IgD-negative memory B cell (primary cell): ENCODE measurements around the gene SERPINA3. TPM values are rescaled to one million over a fixed set of nuclear protein-coding genes. Genes with fewer than 3 reads are reported as not detected.
"Not testable (repeated sequence)": the region's sequence is repeated elsewhere in the genome, so short reads cannot be mapped to it uniquely, and the experiment has no call there.

Source experiments
- H3K27ac Mint-ChIP-seq, 3 donors: one replicate each; pipeline ENCODE4 v1.8.0; 2020 to 2022; ENCODE audit warnings: mild to moderate bottlenecking in 3 of 3, mixed read lengths in 3 of 3, moderate library complexity in 1 of 3
- H3K27me3 Mint-ChIP-seq: one replicate; pipeline ENCODE4 v1.8.0; 2021; ENCODE audit warnings: mixed read lengths
- H3K36me3 Mint-ChIP-seq: one replicate; pipeline ENCODE4 v1.8.0; 2020; ENCODE audit warnings: mild to moderate bottlenecking, mixed read lengths
- H3K4me1 Mint-ChIP-seq, 3 donors: one replicate each; pipeline ENCODE4 v1.8.0; 2020 to 2022; ENCODE audit warnings: mixed read lengths in 3 of 3, mild to moderate bottlenecking in 1 of 3
- H3K4me3 Mint-ChIP-seq, 4 donors: one replicate each; pipeline ENCODE4 v1.8.0; 2020 to 2022; ENCODE audit warnings: mild to moderate bottlenecking in 4 of 4, mixed read lengths in 4 of 4, moderate library complexity in 3 of 4
- H3K9me3 Mint-ChIP-seq, 3 donors: one replicate each; pipeline ENCODE4 v1.8.0; 2020 to 2021; ENCODE audit warnings: mixed read lengths in 3 of 3, mild to moderate bottlenecking in 1 of 3
- polyA plus RNA-seq: library from polyadenylated mRNA; unstranded; fragments of 300-500 nt; fragmentation: Illumina TruSeq; gene quantifications from one replicate; pipeline ENCODE4 v1.2.3, GENCODE V29; 2021

SERPINA3 gene
- polyA plus RNA-seq, 1 donor from 2014 or later = not detected

GRCh38 chr14:94630396-94630795, 18.2 kb downstream of the SERPINA3 start:
- Mint-ChIP-seq H3K27ac (no peak overlapping the region), H3K27me3 (no peaks in the 10 kb centered on the region), H3K36me3 (no peaks in the 10 kb centered on the region), H3K4me1 (no peaks in the 10 kb centered on the region), H3K9me3 (peaks cover 0 to 4% (median 0%) of the 10 kb centered on the region in 3 donors), H3K4me3 (no peak overlapping the region)

GRCh38 chr14:94631050-94631449, 18.9 kb downstream of the SERPINA3 start:
- no peaks in the 10 kb centered on the region for H3K36me3 Mint-ChIP-seq
- no peaks in the 10 kb centered on the region for H3K27me3 Mint-ChIP-seq
- H3K27ac Mint-ChIP-seq = no peak overlapping the region
- peaks cover 0 to 4% (median 0%) of the 10 kb centered on the region in 3 donors for H3K9me3 Mint-ChIP-seq
- H3K4me1 Mint-ChIP-seq = no peaks in the 10 kb centered on the region
- no peak overlapping the region for H3K4me3 Mint-ChIP-seq

- no peak overlapping the region for H3K27ac Mint-ChIP-seq
- H3K36me3 Mint-ChIP-seq = no peaks in the 10 kb centered on the region
- H3K4me1 Mint-ChIP-seq = no peaks in the 10 kb centered on the region
- no peaks in the 10 kb centered on the region for H3K27me3 Mint-ChIP-seq
- peaks cover 0 to 4% (median 0%) of the 10 kb centered on the region in 3 donors for H3K9me3 Mint-ChIP-seq
- no peak overlapping the region for H3K4me3 Mint-ChIP-seq
Measured at GRCh38 chr14:94631536-94632304, 19.5 kb downstream of the SERPINA3 start.

- H3K27ac Mint-ChIP-seq = no peak overlapping the region
- no peaks in the 10 kb centered on the region for H3K4me1 Mint-ChIP-seq
- H3K36me3 Mint-ChIP-seq = no peaks in the 10 kb centered on the region
- no peak overlapping the region for H3K4me3 Mint-ChIP-seq
- no peaks in the 10 kb centered on the region for H3K27me3 Mint-ChIP-seq
- H3K9me3 Mint-ChIP-seq = peaks cover 0 to 4% (median 0%) of the 10 kb centered on the region in 3 donors
Measured at GRCh38 chr14:94632305-94632590, 20.1 kb downstream of the SERPINA3 start.

GRCh38 chr14:94633121-94633520, 20.9 kb downstream of the SERPINA3 start:
- Mint-ChIP-seq H3K9me3 (peaks cover 0 to 4% (median 0%) of the 10 kb centered on the region in 3 donors), H3K36me3 (no peaks in the 10 kb centered on the region), H3K4me3 (no peak overlapping the region), H3K4me1 (no peaks in the 10 kb centered on the region), H3K27me3 (no peaks in the 10 kb centered on the region), H3K27ac (no peak overlapping the region)

GRCh38 chr14:94635154-94635553, 23.0 kb downstream of the SERPINA3 start:
- Mint-ChIP-seq H3K9me3 (peaks cover 0 to 1% (median 0%) of the 10 kb centered on the region in 3 donors), H3K4me1 (peaks cover 0 to 1% (median 0%) of the 10 kb centered on the region in 3 donors), H3K4me3 (no peak overlapping the region), H3K36me3 (no peaks in the 10 kb centered on the region), H3K27me3 (no peaks in the 10 kb centered on the region), H3K27ac (no peak overlapping the region)

- Mint-ChIP-seq H3K36me3 (no peaks in the 10 kb centered on the region), H3K27ac (no peak overlapping the region), H3K9me3 (no peaks in the 10 kb centered on the region), H3K27me3 (no peaks in the 10 kb centered on the region), H3K4me3 (no peak overlapping the region), H3K4me1 (peaks cover 0 to 1% (median 0%) of the 10 kb centered on the region in 3 donors)
Measured at GRCh38 chr14:94636744-94637412, 24.7 kb downstream of the SERPINA3 start.

GRCh38 chr14:94637814-94638213, 25.6 kb downstream of the SERPINA3 start:
- H3K27me3 Mint-ChIP-seq, H3K27ac Mint-ChIP-seq: not testable (repeated sequence)

GRCh38 chr14:94638339-94638738, 26.1 kb downstream of the SERPINA3 start:
- no peaks in the 10 kb centered on the region for H3K36me3 Mint-ChIP-seq
- no peak overlapping the region for H3K27ac Mint-ChIP-seq
- H3K4me1 Mint-ChIP-seq = peaks cover 0 to 1% (median 0%) of the 10 kb centered on the region in 3 donors
- no peaks in the 10 kb centered on the region for H3K9me3 Mint-ChIP-seq
- H3K4me3 Mint-ChIP-seq = no peak overlapping the region
- H3K27me3 Mint-ChIP-seq = no peaks in the 10 kb centered on the region

More at GRCh38 chr14:94637814-94638213, 25.6 kb downstream of the SERPINA3 start:
- not testable (repeated sequence) for H3K9me3 Mint-ChIP-seq, H3K4me1 Mint-ChIP-seq, H3K36me3 Mint-ChIP-seq, H3K4me3 Mint-ChIP-seq

- Mint-ChIP-seq H3K4me3 (no peak overlapping the region), H3K27me3 (no peaks in the 10 kb centered on the region), H3K27ac (no peak overlapping the region), H3K9me3 (peaks cover 0 to 2% (median 0%) of the 10 kb centered on the region in 3 donors), H3K36me3 (no peaks in the 10 kb centered on the region), H3K4me1 (peaks cover 0 to 1% (median 0%) of the 10 kb centered on the region in 3 donors)
Measured at GRCh38 chr14:94638961-94639817, 27.0 kb downstream of the SERPINA3 start.

GRCh38 chr14:94640721-94641631, 28.8 kb downstream of the SERPINA3 start:
- no peak overlapping the region for H3K27ac Mint-ChIP-seq
- H3K36me3 Mint-ChIP-seq = no peaks in the 10 kb centered on the region
- H3K27me3 Mint-ChIP-seq = no peaks in the 10 kb centered on the region
- peaks cover 0 to 5% (median 3%) of the 10 kb centered on the region in 3 donors for H3K9me3 Mint-ChIP-seq
- H3K4me1 Mint-ChIP-seq = peaks cover 0 to 1% (median 0%) of the 10 kb centered on the region in 3 donors
- no peak overlapping the region for H3K4me3 Mint-ChIP-seq

- H3K4me3 Mint-ChIP-seq = no peak overlapping the region
- H3K4me1 Mint-ChIP-seq = peaks cover 0 to 1% (median 0%) of the 10 kb centered on the region in 3 donors
- H3K36me3 Mint-ChIP-seq = no peaks in the 10 kb centered on the region
- peaks cover 0 to 7% (median 4%) of the 10 kb centered on the region in 3 donors for H3K9me3 Mint-ChIP-seq
- H3K27ac Mint-ChIP-seq = no peak overlapping the region
- no peaks in the 10 kb centered on the region for H3K27me3 Mint-ChIP-seq
Measured at GRCh38 chr14:94641632-94641955, 29.4 kb downstream of the SERPINA3 start.

GRCh38 chr14:94643316-94644101, 31.3 kb downstream of the SERPINA3 start:
- peaks cover 1% of the 10 kb centered on the region for H3K27me3 Mint-ChIP-seq
- H3K4me1 Mint-ChIP-seq = peaks cover 0 to 1% (median 0%) of the 10 kb centered on the region in 3 donors
- H3K9me3 Mint-ChIP-seq = peaks cover 0 to 7% (median 4%) of the 10 kb centered on the region in 3 donors
- H3K27ac Mint-ChIP-seq = no peak overlapping the region
- H3K4me3 Mint-ChIP-seq = no peak overlapping the region
- no peaks in the 10 kb centered on the region for H3K36me3 Mint-ChIP-seq

- peaks cover 0 to 11% (median 4%) of the 10 kb centered on the region in 3 donors for H3K9me3 Mint-ChIP-seq
- no peak overlapping the region for H3K27ac Mint-ChIP-seq
- no peaks in the 10 kb centered on the region for H3K4me1 Mint-ChIP-seq
- H3K27me3 Mint-ChIP-seq = peaks cover 1% of the 10 kb centered on the region
- no peak overlapping the region for H3K4me3 Mint-ChIP-seq
- no peaks in the 10 kb centered on the region for H3K36me3 Mint-ChIP-seq
Measured at GRCh38 chr14:94644102-94644535, 31.9 kb downstream of the SERPINA3 start.
